B cell (primary cell): ENCODE data around the gene CLCNKB. TPM values are rescaled to one million over a fixed set of nuclear protein-coding genes. Genes with fewer than 3 reads are reported as not detected.

Source experiments
- ATAC-seq: fragments of 200-7000 bp; cut with Tn5 transposase; one replicate; pipeline ENCODE4 v1.10.0; 2021; ENCODE audit warnings: low read depth, mild to moderate bottlenecking, moderate number of reproducible peaks, moderate library complexity
- CTCF ChIA-PET: fragments of 350-600 bp; sonication (Branson Sonifier 250); formaldehyde crosslinking; loops from one replicate; lab custom pipeline; 2021; ENCODE audit warnings: antibody characterized with exemption, inconsistent platforms; lab: Charles Lee
- POLR2A ChIA-PET: fragments of 350-600 bp; sonication (Branson Sonifier 250); formaldehyde crosslinking; loops from one replicate; lab custom pipeline; 2021; ENCODE audit warnings: antibody characterized with exemption; lab: Charles Lee
- DNase-seq: peaks from one replicate; pipeline ENCODE4 v3.0.0; 2013
- H2AFZ ChIP-seq: 2 replicates; pipeline ENCODE4 v1.6.1; 2012; ENCODE audit warnings: mild to moderate bottlenecking, low read depth, low read length; ENCODE audit not compliant: insufficient read depth, poor library complexity, severe bottlenecking
- H3K27ac ChIP-seq, 2 donors: 1 replicate in 1 of 2; 2 replicates in 1 of 2; pipeline ENCODE4 v1.5.1; 2012 to 2013; ENCODE audit warnings: low read length in 2 of 2, mild to moderate bottlenecking in 2 of 2, moderate library complexity in 1 of 2
- H3K27me3 ChIP-seq, 4 experiments: fragments of 200-600 bp in 1 of 4; sonication (generic) in 1 of 4; replicated peaks in 1 of 4; 1 replicate in 2 of 4; 2 replicates in 2 of 4; pipeline versions ENCODE4 v1.6.1 to v1.7.0; 2013 to 2016; ENCODE audit warnings: low read length in 3 of 4, mild to moderate bottlenecking in 2 of 4, mixed read lengths in 1 of 4, moderate library complexity in 1 of 4; ENCODE audit not compliant: insufficient read depth in 4 of 4, control insufficient read depth in 3 of 4; ENCODE audit errors: control extremely low read depth in 1 of 4
- H3K36me3 ChIP-seq, 2 experiments: replicated peaks in 1 of 2; 1 replicate in 1 of 2; 2 replicates in 1 of 2; pipeline versions ENCODE4 v1.6.1 to v1.7.1; 2013; ENCODE audit warnings: low read length in 1 of 2; ENCODE audit not compliant: insufficient read depth in 2 of 2, control insufficient read depth in 1 of 2; ENCODE audit errors: control extremely low read depth in 1 of 2, extremely low read depth in 1 of 2
- H3K4me1 ChIP-seq, 2 donors: fragments of 200-600 bp in 1 of 2; sonication (generic) in 1 of 2; 1 replicate in 1 of 2; 2 replicates in 1 of 2; pipeline versions ENCODE4 v1.5.1 to v1.6.1; 2013 to 2017; ENCODE audit warnings: low read length in 2 of 2; ENCODE audit not compliant: control insufficient read depth in 2 of 2, insufficient read depth in 2 of 2
- H3K4me2 ChIP-seq: replicated peaks from 2 replicates; pipeline ENCODE3; 2012; ENCODE audit warnings: mild to moderate bottlenecking, low read depth, low read length; ENCODE audit not compliant: poor library complexity, severe bottlenecking
- H3K4me3 ChIP-seq, 5 experiments: fragments of 200-600 bp in 1 of 5; sonication (generic) in 1 of 5; 1 replicate in 3 of 5; 2 replicates in 2 of 5; pipeline versions ENCODE4 v1.5.1 to v1.7.0; 2011 to 2016; ENCODE audit warnings: low read length in 4 of 5, mild to moderate bottlenecking in 4 of 5, low read depth in 2 of 5, control low read depth in 1 of 5, moderate library complexity in 1 of 5; ENCODE audit not compliant: insufficient read depth in 1 of 5; ENCODE audit errors: control extremely low read depth in 1 of 5, extremely low read depth in 1 of 5
- H3K79me2 ChIP-seq: fragments of 200-600 bp; sonication (generic); one replicate; pipeline ENCODE4 v1.6.0; 2016; ENCODE audit warnings: low read length; ENCODE audit not compliant: control insufficient read depth, insufficient read depth
- H3K9ac ChIP-seq: fragments of 200-600 bp; sonication (generic); 2 replicates; pipeline ENCODE4 v1.6.1; 2017; ENCODE audit warnings: mild to moderate bottlenecking, low read length, moderate library complexity
- H3K9me3 ChIP-seq, 3 donors: one replicate each; pipeline versions ENCODE4 v1.6.1 to v1.7.1; 2013; ENCODE audit warnings: low read length in 2 of 3; ENCODE audit not compliant: control insufficient read depth in 2 of 3, insufficient read depth in 1 of 3; ENCODE audit errors: control extremely low read depth in 1 of 3
- H4K20me1 ChIP-seq: 2 replicates; pipeline ENCODE4 v1.6.0; 2012; ENCODE audit warnings: mild to moderate bottlenecking, low read length; ENCODE audit not compliant: insufficient read depth, control insufficient read depth, poor library complexity, severe bottlenecking
- H3K27ac Mint-ChIP-seq: one replicate; pipeline ENCODE4 v1.8.0; 2021; ENCODE audit warnings: mixed read lengths
- H3K27me3 Mint-ChIP-seq: one replicate; pipeline ENCODE4 v1.8.0; 2021; ENCODE audit warnings: mixed read lengths
- H3K4me1 Mint-ChIP-seq: one replicate; pipeline ENCODE4 v1.8.0; 2021; ENCODE audit warnings: mixed read lengths
- H3K4me3 Mint-ChIP-seq: one replicate; pipeline ENCODE4 v1.8.0; 2021; ENCODE audit warnings: mixed read lengths
- H3K9me3 Mint-ChIP-seq: one replicate; pipeline ENCODE4 v1.8.0; 2022; ENCODE audit warnings: mixed read lengths; ENCODE audit not compliant: insufficient read depth
- CTCF ChIP-seq: fragments of 200-600 bp; IDR thresholded peaks from one replicate; pipeline ENCODE4 v1.8.0; 2022; ENCODE audit warnings: antibody characterized with exemption, mild to moderate bottlenecking
- EZH2 ChIP-seq: IDR thresholded peaks from 2 replicates; pipeline ENCODE4 v1.6.1; 2012; ENCODE audit warnings: borderline replicate concordance, low read depth, mild to moderate bottlenecking, moderate library complexity, low read length; ENCODE audit not compliant: insufficient read depth, poor library complexity, severe bottlenecking
- WGBS: methylation state at CpG from one replicate; pipeline ENCODE4 v1.1.5; 2013; ENCODE audit warnings: missing lambda C conversion rate; ENCODE audit not compliant: insufficient coverage; 5-methylcytosine and 5-hydroxymethylcytosine counted together
- intact Hi-C: fragments of 100-400 bp; cut with micrococcal nuclease; formaldehyde crosslinking; loops from one replicate; pipeline ENCODE4 v1.10.0; 2022
- polyA plus RNA-seq: library from polyadenylated mRNA; depleted of rRNA; stranded (reverse); fragments of >200 nt; gene quantifications from 2 replicates; pipeline ENCODE4 v1.2.3, GENCODE V29; 2012
- total RNA-seq, 2 donors: library from RNA; stranded (reverse); fragments of 120-200 nt in 1 of 2; gene quantifications; 1 replicate in 1 of 2; 2 replicates in 1 of 2; pipeline versions ENCODE4 v1.2.3 to v1.2.4, GENCODE V29; 2013 to 2022

CLCNKB gene
- total and polyA plus RNA-seq, 2 donors (not counting 1 experiment from before 2014, with no cell fraction given), result not detected

GRCh38 chr1:16005597-16005996 is 38.0 kb upstream of the CLCNKB start:
- H3K4me3 ChIP-seq, result no peak overlapping the region
- H3K27me3 Mint-ChIP-seq, result no peaks in the 10 kb centered on the region
- H3K9me3 Mint-ChIP-seq, result no peaks in the 10 kb centered on the region
- H3K36me3 ChIP-seq, result no peaks in the 10 kb centered on the region
- H3K4me1 Mint-ChIP-seq, result peaks cover 27% of the 10 kb centered on the region
- no peaks in the 10 kb centered on the region for H3K79me2 ChIP-seq
- no peaks in the 10 kb centered on the region for H3K9me3 ChIP-seq
- ATAC-seq (no peak), DNase-seq (no peak)
- H2AFZ ChIP-seq, result no peak overlapping the region
- no peaks in the 10 kb centered on the region for H4K20me1 ChIP-seq
- H3K4me2 ChIP-seq, result peak overlapping the region; percentile 13
- H3K4me1 ChIP-seq, result peaks cover 23 to 27% of the 10 kb centered on the region in 2 donors
- H3K27ac ChIP-seq, result no peak overlapping the region
- WGBS, result 28% methylated on average over 4 of the region's 5 CpGs
- intact Hi-C loops, result loop anchor here (5.0 kb wide), 1 partner anchor 203 kb away; no protein-coding TSS in a partner anchor
- POLR2A ChIA-PET, result no interaction called here
- no peaks in the 10 kb centered on the region for H3K27me3 ChIP-seq
- no peak overlapping the region for H3K4me3 Mint-ChIP-seq
- H3K27ac Mint-ChIP-seq, result no peak overlapping the region
- TF ChIP-seq EZH2 (no peak), CTCF (no peak)
- CTCF ChIA-PET, result interaction anchor here (0.7 to 1.9 kb wide), 3 partner anchors 8 to 190 kb away, joined by 3 to 7 read pairs (median 5); no protein-coding TSS in a partner anchor
- no peak overlapping the region for H3K9ac ChIP-seq

GRCh38 chr1:16006010-16006409 is 37.6 kb upstream of the CLCNKB start:
- no peaks in the 10 kb centered on the region for H3K27me3 Mint-ChIP-seq
- intact Hi-C loops, result loop anchor here (5.0 kb wide), 1 partner anchor 204 kb away; no protein-coding TSS in a partner anchor
- Histone ChIP-seq H3K9ac (no peak overlapping the region), H3K4me1 (peaks cover 23 to 27% of the 10 kb centered on the region in 2 donors), H3K4me2 (peak overlapping the region; percentile 13), H3K4me3 (no peak overlapping the region), H2AFZ (no peak overlapping the region), H4K20me1 (no peaks in the 10 kb centered on the region), H3K27me3 (no peaks in the 10 kb centered on the region), H3K79me2 (no peaks in the 10 kb centered on the region), H3K27ac (no peak overlapping the region), H3K36me3 (no peaks in the 10 kb centered on the region), H3K9me3 (no peaks in the 10 kb centered on the region)
- 72% methylated on average over 10 of the region's 11 CpGs for WGBS
- H3K4me3 Mint-ChIP-seq, result peak overlapping the region; percentile 37
- no peaks in the 10 kb centered on the region for H3K9me3 Mint-ChIP-seq
- DNase-seq (no peak), ATAC-seq (no peak)
- CTCF ChIA-PET, result interaction anchor here (0.7 to 1.9 kb wide), 3 partner anchors 8 to 185 kb away, joined by 3 to 7 read pairs (median 4); no protein-coding TSS in a partner anchor
- no peak overlapping the region for H3K27ac Mint-ChIP-seq
- POLR2A ChIA-PET, result no interaction called here
- peaks cover 27% of the 10 kb centered on the region for H3K4me1 Mint-ChIP-seq
- TF ChIP-seq CTCF (no peak), EZH2 (no peak)
